Small intestine (tissue), 7 donors: Measurements from ENCODE around the gene PNPO. TPM values are rescaled to one million over a fixed set of nuclear protein-coding genes. Genes with fewer than 3 reads are reported as not detected.

Experiments
- DNase-seq, 2 donors: peaks; one replicate each; pipeline versions ENCODE4 v3.0.0 to v3.0.0-alpha.2; 2013
- FAIRE-seq: peaks from 2 replicates; lab custom pipeline; 2012; peaks lifted over from hg19 to GRCh38; lab: Jason Lieb, UNC
- H3K27ac ChIP-seq, 3 donors: one replicate each; pipeline ENCODE4 v1.5.1; 2013; ENCODE audit warnings: low read length in 2 of 3, mild to moderate bottlenecking in 2 of 3, control low read depth in 1 of 3, inconsistent platforms in 1 of 3, low read depth in 1 of 3, moderate library complexity in 1 of 3
- H3K27me3 ChIP-seq, 3 donors: one replicate each; pipeline ENCODE4 v1.6.1; 2013; ENCODE audit warnings: low read length in 3 of 3, inconsistent platforms in 1 of 3; ENCODE audit not compliant: control insufficient read depth in 3 of 3, insufficient read depth in 3 of 3
- H3K36me3 ChIP-seq, 3 donors: one replicate each; pipeline ENCODE4 v1.6.1; 2013; ENCODE audit warnings: low read length in 3 of 3, inconsistent platforms in 1 of 3, low read depth in 1 of 3, mild to moderate bottlenecking in 1 of 3, moderate library complexity in 1 of 3; ENCODE audit not compliant: control insufficient read depth in 3 of 3, insufficient read depth in 2 of 3
- H3K4me1 ChIP-seq, 3 donors: one replicate each; pipeline ENCODE4 v1.6.1; 2013; ENCODE audit warnings: low read length in 2 of 3, inconsistent platforms in 1 of 3, low read depth in 1 of 3, mild to moderate bottlenecking in 1 of 3, moderate library complexity in 1 of 3; ENCODE audit not compliant: control insufficient read depth in 3 of 3, insufficient read depth in 2 of 3
- H3K4me3 ChIP-seq, 3 donors: one replicate each; pipeline ENCODE4 v1.5.1; 2013; ENCODE audit warnings: low read length in 3 of 3, control low read depth in 1 of 3, inconsistent platforms in 1 of 3, low read depth in 1 of 3, mild to moderate bottlenecking in 1 of 3, moderate library complexity in 1 of 3
- H3K9me3 ChIP-seq, 2 donors: one replicate each; pipeline ENCODE4 v1.6.1; 2013; ENCODE audit warnings: low read depth in 1 of 2, low read length in 1 of 2; ENCODE audit not compliant: control insufficient read depth in 2 of 2, insufficient read depth in 1 of 2
- WGBS, 3 donors: extraction: QIAGEN DNeasy Blood & Tissue Kit; methylation state at CpG; one replicate each; pipeline ENCODE4 v1.1.7; 2013; 5-methylcytosine and 5-hydroxymethylcytosine counted together
- polyA plus RNA-seq, 4 donors: library from polyadenylated mRNA; stranded (reverse) in 3 of 4; unstranded in 1 of 4; fragments of 200-250 nt in 3 of 4; fragments of 120-200 nt in 1 of 4; gene quantifications; one replicate each; pipeline versions ENCODE4 v1.2.1 to v1.2.3, GENCODE V29; 2013
- donor health status: healthy with polysubstance abuse.
- donor health status: control.
- donor health status: control.
- donor health status: Bipolar disorder and iron deficiency.
- donor health status: healthy.

PNPO gene
- polyA plus RNA-seq, 4 donors = 10.8 to 49.1 (median 19.1) TPM

GRCh38 chr17:47989700-47990099 lies 48.3 kb downstream of the PNPO start:
- Histone ChIP-seq H3K27ac (no peak overlapping the region), H3K4me1 (peaks cover 0 to 4% (median 0%) of the 10 kb centered on the region in 3 donors), H3K4me3 (no peak overlapping the region), H3K36me3 (peaks cover 0 to 5% (median 0%) of the 10 kb centered on the region in 3 donors), H3K9me3 (no peaks in the 10 kb centered on the region), H3K27me3 (peaks cover 0 to 4% (median 0%) of the 10 kb centered on the region in 3 donors)
- WGBS, 3 donors = 75 to 85% (median 85%) methylated on average over 1 of the region's 1 CpG
- no peak for FAIRE-seq
- no peak for DNase-seq

- H3K27me3 ChIP-seq = peaks cover 0 to 6% (median 0%) of the 10 kb centered on the region in 3 donors
- FAIRE-seq (no peak), DNase-seq (no peak)
- peaks cover 0 to 4% (median 0%) of the 10 kb centered on the region in 3 donors for H3K4me1 ChIP-seq
- H3K9me3 ChIP-seq = no peaks in the 10 kb centered on the region
- WGBS, 3 donors = 63 to 75% (median 67%) methylated on average over 13 to 14 of the region's 14 CpGs
- H3K4me3 ChIP-seq = no peak overlapping the region
- no peaks in the 10 kb centered on the region for H3K36me3 ChIP-seq
- H3K27ac ChIP-seq = no peak overlapping the region
Observed at GRCh38 chr17:47990962-47991731, 49.8 kb downstream of the PNPO start.

- Histone ChIP-seq H3K36me3 (no peaks in the 10 kb centered on the region), H3K27me3 (peaks cover 0 to 6% (median 0%) of the 10 kb centered on the region in 3 donors), H3K27ac (no peak overlapping the region), H3K4me3 (no peak overlapping the region), H3K9me3 (no peaks in the 10 kb centered on the region), H3K4me1 (peaks cover 0 to under 1% (median 0%) of the 10 kb centered on the region in 3 donors)
- WGBS, 3 donors = 61 to 70% (median 61%) methylated on average over 4 of the region's 4 CpGs
- DNase-seq (no peak), FAIRE-seq (no peak)
Observed at GRCh38 chr17:47992216-47992615, 50.8 kb downstream of the PNPO start.

GRCh38 chr17:47993031-47993564 lies 51.7 kb downstream of the PNPO start:
- H3K9me3 ChIP-seq = no peaks in the 10 kb centered on the region
- WGBS, 3 donors = 73 to 80% (median 76%) methylated on average over 9 of the region's 9 CpGs
- peaks cover 0 to 2% (median 0%) of the 10 kb centered on the region in 3 donors for H3K27me3 ChIP-seq
- no peaks in the 10 kb centered on the region for H3K4me1 ChIP-seq
- peak overlapping the region in 1 of 3 donors; percentile 14 for H3K4me3 ChIP-seq
- FAIRE-seq = no peak
- H3K36me3 ChIP-seq = no peaks in the 10 kb centered on the region
- no peak overlapping the region for H3K27ac ChIP-seq
- DNase-seq = no peak

- H3K9me3 ChIP-seq = no peaks in the 10 kb centered on the region
- DNase-seq = no peak
- no peaks in the 10 kb centered on the region for H3K4me1 ChIP-seq
- no peak overlapping the region for H3K4me3 ChIP-seq
- H3K27me3 ChIP-seq = peaks cover 0 to 2% (median 0%) of the 10 kb centered on the region in 3 donors
- H3K27ac ChIP-seq = no peak overlapping the region
- 69 to 80% (median 69%) methylated on average over 5 of the region's 5 CpGs for WGBS, 3 donors
- H3K36me3 ChIP-seq = no peaks in the 10 kb centered on the region
- no peak for FAIRE-seq
Observed at GRCh38 chr17:47993964-47994363, 52.6 kb downstream of the PNPO start.

GRCh38 chr17:47994724-47995123 lies 53.4 kb downstream of the PNPO start:
- DNase-seq (no peak), FAIRE-seq (no peak)
- H3K4me1 ChIP-seq = no peaks in the 10 kb centered on the region
- no peak overlapping the region for H3K4me3 ChIP-seq
- H3K36me3 ChIP-seq = no peaks in the 10 kb centered on the region
- H3K27ac ChIP-seq = no peak overlapping the region
- no peaks in the 10 kb centered on the region for H3K9me3 ChIP-seq
- 62 to 80% (median 66%) methylated on average over 4 of the region's 4 CpGs for WGBS, 3 donors
- peaks cover 0 to 2% (median 0%) of the 10 kb centered on the region in 3 donors for H3K27me3 ChIP-seq

GRCh38 chr17:47995241-47995935 lies 54.0 kb downstream of the PNPO start:
- Histone ChIP-seq H3K4me3 (no peak overlapping the region), H3K9me3 (no peaks in the 10 kb centered on the region), H3K27ac (no peak overlapping the region), H3K4me1 (no peaks in the 10 kb centered on the region), H3K27me3 (peaks cover 0 to 2% (median 0%) of the 10 kb centered on the region in 3 donors), H3K36me3 (no peaks in the 10 kb centered on the region)
- 69 to 85% (median 72%) methylated on average over 11 to 13 of the region's 13 CpGs for WGBS, 3 donors
- DNase-seq (no peak), FAIRE-seq (no peak)

- 53 to 72% (median 57%) methylated on average over 9 of the region's 9 CpGs for WGBS, 3 donors
- no peak overlapping the region for H3K4me3 ChIP-seq
- H3K36me3 ChIP-seq = no peaks in the 10 kb centered on the region
- no peak overlapping the region for H3K27ac ChIP-seq
- H3K9me3 ChIP-seq = no peaks in the 10 kb centered on the region
- H3K4me1 ChIP-seq = no peaks in the 10 kb centered on the region
- peaks cover 0 to 2% (median 0%) of the 10 kb centered on the region in 3 donors for H3K27me3 ChIP-seq
- DNase-seq (no peak), FAIRE-seq (no peak)
Observed at GRCh38 chr17:47996201-47996600, 54.8 kb downstream of the PNPO start.
